ENCODE measurements around the gene FBLN2.
A peak's percentile ranks its signal among the peaks of the same experiment; 100 is the strongest.

The FBLN2 gene

GRCh38 chr3:13652728-13653127 lies 103.8 kb downstream of the FBLN2 start:
- H3K14ac ChIP-seq (ENCODE audit: low read length), result no peak overlapping the region
- no peak overlapping the region for H3K23ac ChIP-seq (ENCODE audit: low read length)
- no peak overlapping the region for H3K27ac ChIP-seq (ENCODE audit: low read depth, low read length)
- H2AFZ ChIP-seq (ENCODE audit: insufficient read depth, low read length, poor library complexity), result no peak overlapping the region
- no peak overlapping the region for H3K4ac ChIP-seq (ENCODE audit: low read depth, low read length)
- H2AK5ac ChIP-seq (ENCODE audit: low read length), result no peak overlapping the region
- no CpG with 5 or more reads among the region's 4 CpGs for WGBS (ENCODE audit: extremely low coverage, insufficient coverage, insufficient read length)
- H2BK120ac ChIP-seq (ENCODE audit: insufficient read depth, low read length, poor library complexity), result no peak overlapping the region
- no peak overlapping the region for H3K4me2 ChIP-seq (ENCODE audit: low read length)
- no peak overlapping the region for H2BK12ac ChIP-seq (ENCODE audit: low read length)
- H2BK5ac ChIP-seq (ENCODE audit: low read depth, low read length, poor library complexity), result no peak overlapping the region
- no peaks in the 10 kb centered on the region for H3K79me1 ChIP-seq (ENCODE audit: low read length)
- H3K9ac ChIP-seq (ENCODE audit: low read length), result no peak overlapping the region
- H4K91ac ChIP-seq (ENCODE audit: low read depth, low read length), result no peak overlapping the region
- no peak overlapping the region for H4K12ac ChIP-seq (ENCODE audit: low read depth, low read length)
- H3K79me2 ChIP-seq (ENCODE audit: control insufficient read depth, insufficient read depth, low read length, poor library complexity), result no peaks in the 10 kb centered on the region
- no peak overlapping the region for H4K8ac ChIP-seq (ENCODE audit: low read depth, low read length)
- DNase-seq, result no peak
- H3K18ac ChIP-seq (ENCODE audit: low read length), result no peak overlapping the region
- H3K27me3 ChIP-seq (ENCODE audit: insufficient read depth, low read length), result peaks cover 12% of the 10 kb centered on the region
- no peaks in the 10 kb centered on the region for H3K36me3 ChIP-seq (ENCODE audit: control insufficient read depth in 1 of 2, insufficient read depth in 2 of 2, low read length in 2 of 2)
- H3K4me1 ChIP-seq (ENCODE audit: control insufficient read depth in 1 of 2, insufficient read depth in 2 of 2, low read length in 2 of 2), result peaks cover 3 to 8% of the 10 kb centered on the region in 2 experiments
- H3K4me3 ChIP-seq (ENCODE audit: low read depth, low read length), result no peak overlapping the region
- H3K9me3 ChIP-seq (ENCODE audit: insufficient read depth, low read depth, low read length), result peaks cover 5% of the 10 kb centered on the region

GRCh38 chr3:13653631-13654279 lies 104.8 kb downstream of the FBLN2 start:
- no CpG with 5 or more reads among the region's 20 CpGs for WGBS (ENCODE audit: extremely low coverage, insufficient coverage, insufficient read length)

GRCh38 chr3:13654330-13655060 lies 105.6 kb downstream of the FBLN2 start:
- Histone ChIP-seq H3K9me3 (ENCODE audit: insufficient read depth, low read depth, low read length) (peaks cover 5% of the 10 kb centered on the region), H3K4me3 (ENCODE audit: low read depth, low read length) (no peak overlapping the region), H3K79me1 (ENCODE audit: low read length) (no peaks in the 10 kb centered on the region), H4K12ac (ENCODE audit: low read depth, low read length) (no peak overlapping the region), H3K9ac (ENCODE audit: low read length) (no peak overlapping the region), H2AK5ac (ENCODE audit: low read length) (no peak overlapping the region), H2BK5ac (ENCODE audit: low read depth, low read length, poor library complexity) (no peak overlapping the region), H3K23ac (ENCODE audit: low read length) (no peak overlapping the region), H4K8ac (ENCODE audit: low read depth, low read length) (no peak overlapping the region), H2BK120ac (ENCODE audit: insufficient read depth, low read length, poor library complexity) (no peak overlapping the region), H3K79me2 (ENCODE audit: control insufficient read depth, insufficient read depth, low read length, poor library complexity) (no peaks in the 10 kb centered on the region), H2AFZ (ENCODE audit: insufficient read depth, low read length, poor library complexity) (no peak overlapping the region), H3K27ac (ENCODE audit: low read depth, low read length) (no peak overlapping the region), H3K14ac (ENCODE audit: low read length) (no peak overlapping the region), H2BK12ac (ENCODE audit: low read length) (no peak overlapping the region), H3K18ac (ENCODE audit: low read length) (no peak overlapping the region), H3K4me1 (ENCODE audit: control insufficient read depth in 1 of 2, insufficient read depth in 2 of 2, low read length in 2 of 2) (peaks cover 3 to 8% of the 10 kb centered on the region in 2 experiments), H3K27me3 (ENCODE audit: insufficient read depth, low read length) (peaks cover 12% of the 10 kb centered on the region), H3K36me3 (ENCODE audit: control insufficient read depth in 1 of 2, insufficient read depth in 2 of 2, low read length in 2 of 2) (no peaks in the 10 kb centered on the region), H3K4me2 (ENCODE audit: low read length) (no peak overlapping the region), H4K91ac (ENCODE audit: low read depth, low read length) (no peak overlapping the region), H3K4ac (ENCODE audit: low read depth, low read length) (no peak overlapping the region)
- no peak for DNase-seq
- no CpG with 5 or more reads among the region's 15 CpGs for WGBS (ENCODE audit: extremely low coverage, insufficient coverage, insufficient read length)

More at GRCh38 chr3:13653631-13654279, 104.8 kb downstream of the FBLN2 start:
- no peak overlapping the region for H3K23ac ChIP-seq (ENCODE audit: low read length)
- H3K4me3 ChIP-seq (ENCODE audit: low read depth, low read length), result no peak overlapping the region
- no peak overlapping the region for H2AFZ ChIP-seq (ENCODE audit: insufficient read depth, low read length, poor library complexity)
- H3K79me1 ChIP-seq (ENCODE audit: low read length), result no peaks in the 10 kb centered on the region
- peaks cover 12% of the 10 kb centered on the region for H3K27me3 ChIP-seq (ENCODE audit: insufficient read depth, low read length)
- no peak overlapping the region for H2BK5ac ChIP-seq (ENCODE audit: low read depth, low read length, poor library complexity)
- no peak for DNase-seq
- no peak overlapping the region for H4K91ac ChIP-seq (ENCODE audit: low read depth, low read length)
- no peaks in the 10 kb centered on the region for H3K36me3 ChIP-seq (ENCODE audit: control insufficient read depth in 1 of 2, insufficient read depth in 2 of 2, low read length in 2 of 2)
- no peak overlapping the region for H4K8ac ChIP-seq (ENCODE audit: low read depth, low read length)
- H2BK120ac ChIP-seq (ENCODE audit: insufficient read depth, low read length, poor library complexity), result no peak overlapping the region
- H2AK5ac ChIP-seq (ENCODE audit: low read length), result no peak overlapping the region
- no peak overlapping the region for H3K4ac ChIP-seq (ENCODE audit: low read depth, low read length)
- H3K9ac ChIP-seq (ENCODE audit: low read length), result no peak overlapping the region
- H3K79me2 ChIP-seq (ENCODE audit: control insufficient read depth, insufficient read depth, low read length, poor library complexity), result no peaks in the 10 kb centered on the region
- no peak overlapping the region for H3K18ac ChIP-seq (ENCODE audit: low read length)
- H3K4me1 ChIP-seq (ENCODE audit: control insufficient read depth in 1 of 2, insufficient read depth in 2 of 2, low read length in 2 of 2), result peaks cover 3 to 8% of the 10 kb centered on the region in 2 experiments
- H3K9me3 ChIP-seq (ENCODE audit: insufficient read depth, low read depth, low read length), result peaks cover 5% of the 10 kb centered on the region
- H3K14ac ChIP-seq (ENCODE audit: low read length), result no peak overlapping the region
- H3K27ac ChIP-seq (ENCODE audit: low read depth, low read length), result no peak overlapping the region
- no peak overlapping the region for H4K12ac ChIP-seq (ENCODE audit: low read depth, low read length)
- H2BK12ac ChIP-seq (ENCODE audit: low read length), result no peak overlapping the region
- no peak overlapping the region for H3K4me2 ChIP-seq (ENCODE audit: low read length)

- Histone ChIP-seq H3K27me3 (ENCODE audit: insufficient read depth, low read length) (peaks cover 12% of the 10 kb centered on the region), H3K27ac (ENCODE audit: low read depth, low read length) (no peak overlapping the region), H3K4me3 (ENCODE audit: low read depth, low read length) (no peak overlapping the region), H3K9me3 (ENCODE audit: insufficient read depth, low read depth, low read length) (peaks cover 5% of the 10 kb centered on the region), H2BK12ac (ENCODE audit: low read length) (no peak overlapping the region), H3K14ac (ENCODE audit: low read length) (no peak overlapping the region), H3K23ac (ENCODE audit: low read length) (no peak overlapping the region), H2BK5ac (ENCODE audit: low read depth, low read length, poor library complexity) (no peak overlapping the region), H4K12ac (ENCODE audit: low read depth, low read length) (no peak overlapping the region), H3K4me1 (ENCODE audit: control insufficient read depth in 1 of 2, insufficient read depth in 2 of 2, low read length in 2 of 2) (peaks cover 3 to 7% of the 10 kb centered on the region in 2 experiments), H3K4me2 (ENCODE audit: low read length) (peak overlapping the region; percentile 55), H3K9ac (ENCODE audit: low read length) (no peak overlapping the region), H4K91ac (ENCODE audit: low read depth, low read length) (no peak overlapping the region), H3K36me3 (ENCODE audit: control insufficient read depth in 1 of 2, insufficient read depth in 2 of 2, low read length in 2 of 2) (no peaks in the 10 kb centered on the region), H2AFZ (ENCODE audit: insufficient read depth, low read length, poor library complexity) (no peak overlapping the region), H4K8ac (ENCODE audit: low read depth, low read length) (no peak overlapping the region), H2BK120ac (ENCODE audit: insufficient read depth, low read length, poor library complexity) (no peak overlapping the region), H3K79me2 (ENCODE audit: control insufficient read depth, insufficient read depth, low read length, poor library complexity) (no peaks in the 10 kb centered on the region), H2AK5ac (ENCODE audit: low read length) (no peak overlapping the region), H3K4ac (ENCODE audit: low read depth, low read length) (no peak overlapping the region), H3K18ac (ENCODE audit: low read length) (no peak overlapping the region), H3K79me1 (ENCODE audit: low read length) (no peaks in the 10 kb centered on the region)
- DNase-seq, result peak; percentile 19 to 74
- no CpG with 5 or more reads among the region's 70 CpGs for WGBS (ENCODE audit: extremely low coverage, insufficient coverage, insufficient read length)
These were observed 106.4 kb downstream of the FBLN2 start for GRCh38 chr3:13655061-13655913.
